ENCODE data around the gene OTUB1. TPM values are rescaled to one million over a fixed set of nuclear protein-coding genes. Genes with fewer than 3 reads are reported as not detected.

Gene OTUB1
- total and polyA plus RNA-seq, 9 of the 15 experiments (the other 6 are each of a cell fraction or from before 2014, with no cell fraction given): 29.5 to 134 (median 66.1) TPM

- Histone ChIP-seq H3K4me3 (no peak overlapping the region), H4K20me1 (replicated peaks; ENCODE audit: control insufficient read depth, insufficient read depth, low read length) (peaks cover 54% of the 10 kb centered on the region), H3K36me3 (ENCODE audit: control insufficient read depth, insufficient read depth, low read length) (no peaks in the 10 kb centered on the region), H3K9me1 (ENCODE audit: control insufficient read depth, insufficient read depth, low read length) (no peaks in the 10 kb centered on the region), H2AFZ (ENCODE audit: low read depth, low read length) (no peak overlapping the region), H3K27ac (ENCODE audit: extremely low read depth, low read depth, low read length) (no peak overlapping the region), H3K9ac (ENCODE audit: insufficient read depth in 1 of 2, low read depth in 2 of 2, low read length in 2 of 2) (no peak overlapping the region), H3K9me3 (replicated peaks; ENCODE audit: control insufficient read depth, insufficient read depth, low read depth, low read length) (no peaks in the 10 kb centered on the region), H3K27me3 (ENCODE audit: control insufficient read depth in 2 of 2, insufficient read depth in 2 of 2, low read length in 2 of 2) (peaks cover 0 to 4% of the 10 kb centered on the region in 2 experiments; a peak in 1 of 5 replicates), H3K79me2 (ENCODE audit: control insufficient read depth, insufficient read depth, low read length) (no peaks in the 10 kb centered on the region), H3K4me2 (ENCODE audit: insufficient read depth, low read length) (no peak overlapping the region), H3K4me1 (replicated peaks in 1 of 2; ENCODE audit: control insufficient read depth in 2 of 2, insufficient read depth in 2 of 2, low read length in 2 of 2) (peaks cover 0 to 58% of the 10 kb centered on the region in 2 experiments; a peak in 2 of 5 replicates)
- BruUV-seq (replicated peaks): no TSS peak
- POLR2A ChIA-PET: interaction anchor here (0.6 kb wide), 2 partner anchors 49 to 1880 kb away, joined by 3 read pairs; no protein-coding TSS in a partner anchor
- FAIRE-seq (no peak), DNase-seq (ENCODE audit: extremely low read depth in 1 of 4, low spot score in 3 of 4) (no peak), ATAC-seq (no peak)
- intact Hi-C loops (cut with micrococcal nuclease): no loop called here
- in situ Hi-C loops (cut with MboI): no loop called here
- CTCF ChIA-PET (ENCODE audit: low intra/inter-chr PET ratio): no interaction called here
- WGBS (ENCODE audit: insufficient coverage, low coverage, missing lambda C conversion rate): 47% methylated on average over 7 of the region's 7 CpGs
- no peak for TF ChIP-seq RBM14 (IDR thresholded peaks at IDR 0.05; ENCODE audit: borderline replicate concordance, insufficient read depth, low read depth, low read length)
- no peak for TF ChIP-seq ARID4B (CRISPR knock-in tag; IDR thresholded peaks at IDR 0.05)
- TF ChIP-seq PCBP1 (IDR thresholded peaks at IDR 0.05; ENCODE audit: low read depth, low read length, poor library complexity, severe bottlenecking): no peak
- no peak for TF ChIP-seq MAZ (CRISPR knock-in tag; conservative IDR thresholded peaks at IDR 0.05 in 1 of 2, IDR thresholded peaks at IDR 0.05 in 1 of 2)
- TF ChIP-seq SMAD3 (CRISPR knock-in tag; conservative IDR thresholded peaks at IDR 0.05): no peak
- TF ChIP-seq ZNF253 (CRISPR knock-in tag; conservative IDR thresholded peaks at IDR 0.05): no peak
- no peak for TF ChIP-seq TAL1 (IDR thresholded peaks at IDR 0.05)
- TF ChIP-seq ZFP91 (CRISPR knock-in tag; IDR thresholded peaks at IDR 0.05): no peak
- TF ChIP-seq HDAC6 (IDR thresholded peaks at IDR 0.05; ENCODE audit: low read depth, low read length): no peak
- TF ChIP-seq NR2C2 (CRISPR knock-in tag; IDR thresholded peaks at IDR 0.05): no peak
- no peak for TF ChIP-seq NR2C2 (tag; IDR thresholded peaks at IDR 0.05)
- no peak for TF ChIP-seq RFX1 (IDR thresholded peaks at IDR 0.05)
- no peak for TF ChIP-seq ATF7 (IDR thresholded peaks at IDR 0.05)
- TF ChIP-seq GABPB2 (CRISPR knock-in tag; conservative IDR thresholded peaks at IDR 0.05): no peak
- no peak for TF ChIP-seq TAF15 (IDR thresholded peaks at IDR 0.05; ENCODE audit: low read depth, low read length)
- TF ChIP-seq CTCFL (IDR thresholded peaks at IDR 0.05; ENCODE audit: borderline replicate concordance, insufficient read depth, low read depth, low read length, poor library complexity, severe bottlenecking): no peak
Observed at GRCh38 chr11:64017945-64018224, 31.6 kb downstream of the OTUB1 start.

Measured in K562 (cell line).